Progenitor cell of endocrine pancreas (in vitro differentiated cells): ENCODE measurements around the gene PVALB. TPM values are rescaled to one million over a fixed set of nuclear protein-coding genes. Genes with fewer than 3 reads are reported as not detected.

Experiments used
- DNase-seq: peaks from one replicate; pipeline ENCODE4 v3.0.0; 2021; ENCODE audit warnings: low spot score; ENCODE audit not compliant: unreplicated experiment
- H3K27ac Mint-ChIP-seq: 2 replicates; pipeline ENCODE4 v1.8.0; 2021; ENCODE audit warnings: mild to moderate bottlenecking, moderate library complexity, mixed read lengths
- H3K27me3 Mint-ChIP-seq: 2 replicates; pipeline ENCODE4 v1.8.0; 2021; ENCODE audit warnings: mixed read lengths
- H3K36me3 Mint-ChIP-seq: 2 replicates; pipeline ENCODE4 v1.8.0; 2022; ENCODE audit warnings: mixed read lengths; ENCODE audit not compliant: insufficient read depth
- H3K4me1 Mint-ChIP-seq: 2 replicates; pipeline ENCODE4 v1.8.0; 2021; ENCODE audit warnings: low read depth, mixed read lengths
- H3K4me3 Mint-ChIP-seq: 2 replicates; pipeline ENCODE4 v1.8.0; 2021; ENCODE audit warnings: low read depth, mild to moderate bottlenecking, moderate library complexity, mixed read lengths
- H3K9me3 Mint-ChIP-seq: 2 replicates; pipeline ENCODE4 v1.8.0; 2021; ENCODE audit warnings: low read depth, mixed read lengths
- total RNA-seq: library from RNA; stranded (reverse); gene quantifications from 2 replicates; pipeline ENCODE4 v1.2.1, GENCODE V29; 2021
- TF ChIP-seq, protein P1 (sequence below): fragments of 200-600 bp; sonication (generic); IDR thresholded peaks from one replicate; pipeline ENCODE4 v1.5.0; 2021; ENCODE audit warnings: antibody characterized with exemption, mild to moderate bottlenecking; ENCODE audit not compliant: unreplicated experiment

The PVALB gene
- total RNA-seq, 1 donor from 2014 or later, result not detected

- TF ChIP-seq, protein P1, sequence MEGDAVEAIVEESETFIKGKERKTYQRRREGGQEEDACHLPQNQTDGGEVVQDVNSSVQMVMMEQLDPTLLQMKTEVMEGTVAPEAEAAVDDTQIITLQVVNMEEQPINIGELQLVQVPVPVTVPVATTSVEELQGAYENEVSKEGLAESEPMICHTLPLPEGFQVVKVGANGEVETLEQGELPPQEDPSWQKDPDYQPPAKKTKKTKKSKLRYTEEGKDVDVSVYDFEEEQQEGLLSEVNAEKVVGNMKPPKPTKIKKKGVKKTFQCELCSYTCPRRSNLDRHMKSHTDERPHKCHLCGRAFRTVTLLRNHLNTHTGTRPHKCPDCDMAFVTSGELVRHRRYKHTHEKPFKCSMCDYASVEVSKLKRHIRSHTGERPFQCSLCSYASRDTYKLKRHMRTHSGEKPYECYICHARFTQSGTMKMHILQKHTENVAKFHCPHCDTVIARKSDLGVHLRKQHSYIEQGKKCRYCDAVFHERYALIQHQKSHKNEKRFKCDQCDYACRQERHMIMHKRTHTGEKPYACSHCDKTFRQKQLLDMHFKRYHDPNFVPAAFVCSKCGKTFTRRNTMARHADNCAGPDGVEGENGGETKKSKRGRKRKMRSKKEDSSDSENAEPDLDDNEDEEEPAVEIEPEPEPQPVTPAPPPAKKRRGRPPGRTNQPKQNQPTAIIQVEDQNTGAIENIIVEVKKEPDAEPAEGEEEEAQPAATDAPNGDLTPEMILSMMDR, result peak; percentile 96
- H3K4me1 Mint-ChIP-seq, result no peaks in the 10 kb centered on the region
- peaks cover 3% of the 10 kb centered on the region for H3K36me3 Mint-ChIP-seq
- H3K4me3 Mint-ChIP-seq, result no peak overlapping the region
- H3K27ac Mint-ChIP-seq, result no peak overlapping the region
- peak; percentile 83 for DNase-seq
- peaks cover 59% of the 10 kb centered on the region for H3K27me3 Mint-ChIP-seq
- peaks cover 7% of the 10 kb centered on the region for H3K9me3 Mint-ChIP-seq
Measured at GRCh38 chr22:36781656-36782627, 34.9 kb downstream of the PVALB start.

GRCh38 chr22:36778020-36778419 lies 38.8 kb downstream of the PVALB start:
- Mint-ChIP-seq H3K4me3 (no peak overlapping the region), H3K9me3 (peaks cover 7% of the 10 kb centered on the region), H3K4me1 (peaks cover 7% of the 10 kb centered on the region), H3K27me3 (peaks cover 33% of the 10 kb centered on the region), H3K27ac (no peak overlapping the region), H3K36me3 (peaks cover 3% of the 10 kb centered on the region)
- TF ChIP-seq, protein P1, result no peak
- no peak for DNase-seq

DNA sequence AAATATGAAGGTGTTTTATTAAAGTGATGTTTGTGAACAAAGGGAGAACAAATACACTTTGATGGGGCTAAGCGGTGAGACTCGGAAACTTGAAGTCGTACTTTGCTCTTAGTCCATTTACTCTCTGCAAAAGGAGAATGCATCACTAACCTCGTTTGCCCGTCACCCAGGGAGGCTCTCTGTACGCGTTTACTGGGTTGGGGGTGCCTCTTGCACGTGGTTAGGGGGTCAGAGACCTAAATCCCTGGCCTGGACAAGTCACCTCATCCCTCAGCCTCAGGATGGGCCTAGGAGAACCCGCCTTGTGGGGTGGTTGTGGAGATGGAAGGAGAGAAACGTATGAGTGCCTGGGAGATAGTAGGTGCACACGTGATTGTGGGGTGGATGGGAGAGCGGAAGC lies 40.1 kb downstream of the PVALB start:
- H3K4me3 Mint-ChIP-seq, result peak overlapping the region; percentile 80
- H3K27ac Mint-ChIP-seq, result peak overlapping the region; percentile 93
- H3K36me3 Mint-ChIP-seq, result peaks cover 3% of the 10 kb centered on the region
- peaks cover 7% of the 10 kb centered on the region for H3K9me3 Mint-ChIP-seq
- H3K27me3 Mint-ChIP-seq, result peaks cover 20% of the 10 kb centered on the region
- TF ChIP-seq, protein P1, result no peak
- no peak for DNase-seq
- peaks cover 7% of the 10 kb centered on the region for H3K4me1 Mint-ChIP-seq

- Mint-ChIP-seq H3K4me3 (peak within 1 kb of the TSS; percentile 80), H3K36me3 (peaks cover 3% of the 10 kb centered on the region), H3K4me1 (peaks cover 7% of the 10 kb centered on the region), H3K9me3 (peaks cover 7% of the 10 kb centered on the region), H3K27me3 (peaks cover 17% of the 10 kb centered on the region), H3K27ac (peak within 1 kb of the TSS; percentile 93)
- TF ChIP-seq, protein P1, result no peak
- DNase-seq, result peak; percentile 94
Measured at GRCh38 chr22:36775964-36776669, 40.7 kb downstream of the PVALB start, which contains the start of gene IFT27. IFT27 (minus strand) TSS chr22:36776119; CDS start chr22:36775707, 412 bp downstream.

GRCh38 chr22:36775586-36775963 lies 41.3 kb downstream of the PVALB start:
- H3K36me3 Mint-ChIP-seq, result peaks cover 3% of the 10 kb centered on the region
- peaks cover 7% of the 10 kb centered on the region for H3K4me1 Mint-ChIP-seq
- TF ChIP-seq, protein P1, result no peak
- peak; percentile 32 for DNase-seq
- peak overlapping the region; percentile 58 for H3K27ac Mint-ChIP-seq
- peak overlapping the region; percentile 80 for H3K4me3 Mint-ChIP-seq
- peaks cover 17% of the 10 kb centered on the region for H3K27me3 Mint-ChIP-seq
- H3K9me3 Mint-ChIP-seq, result peaks cover 7% of the 10 kb centered on the region
